HG02870 (cell line): ENCODE measurements around the gene GRWD1.

Experiments used
- ATAC-seq: cut with Tn5 transposase; IDR thresholded peaks from one replicate; pipeline ENCODE4 v1.9.1; 2021; ENCODE audit warnings: mild to moderate bottlenecking, moderate library complexity; ENCODE audit not compliant: unreplicated experiment

The GRWD1 gene

DNA sequence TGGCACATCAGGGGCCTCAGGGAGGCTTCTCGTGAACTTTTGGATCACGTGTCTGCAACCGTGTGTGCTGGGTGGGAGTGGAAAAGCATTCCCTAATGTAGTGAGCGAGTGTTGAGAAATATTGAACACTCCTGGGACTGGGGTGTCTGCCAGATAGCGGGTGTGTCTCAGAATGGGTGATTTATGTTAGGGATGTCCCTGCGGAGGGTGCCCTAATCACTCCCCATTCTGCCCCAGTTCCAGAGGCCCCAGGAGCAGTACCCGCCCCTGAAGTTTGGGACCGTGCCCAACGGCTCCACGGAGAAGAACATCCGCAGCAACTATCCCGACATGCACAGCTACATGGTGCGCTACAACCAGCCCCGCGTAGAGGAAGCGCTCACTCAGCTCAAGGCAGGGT, 24.2 kb upstream of the GRWD1 start:
- ATAC-seq: no peak

DNA sequence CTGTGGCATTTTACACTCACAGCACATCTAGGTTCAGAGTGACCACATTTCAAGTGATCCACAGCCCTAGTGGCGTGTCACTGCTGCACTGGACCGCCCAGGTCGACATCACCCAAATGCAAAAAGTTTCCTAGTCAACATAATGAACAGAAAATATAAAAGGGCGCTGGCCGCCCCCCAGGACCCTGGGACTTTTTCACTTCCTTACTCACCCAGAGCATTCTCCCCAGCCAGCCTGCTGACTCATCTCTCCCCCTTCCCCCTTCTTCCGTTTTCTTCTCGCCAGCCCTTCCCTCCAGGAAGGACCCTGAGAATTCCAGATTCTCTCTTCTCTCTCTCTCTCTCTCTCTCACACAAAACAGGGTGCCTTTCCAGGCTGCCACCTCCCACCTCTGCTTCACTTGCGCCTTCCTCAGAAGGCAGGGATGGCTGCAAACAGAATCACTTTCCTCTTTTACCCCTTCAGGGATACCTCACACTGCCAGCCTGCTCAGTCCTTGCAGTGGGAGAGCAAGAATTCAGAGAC, 21.0 kb upstream of the GRWD1 start:
- ATAC-seq: no peak

DNA sequence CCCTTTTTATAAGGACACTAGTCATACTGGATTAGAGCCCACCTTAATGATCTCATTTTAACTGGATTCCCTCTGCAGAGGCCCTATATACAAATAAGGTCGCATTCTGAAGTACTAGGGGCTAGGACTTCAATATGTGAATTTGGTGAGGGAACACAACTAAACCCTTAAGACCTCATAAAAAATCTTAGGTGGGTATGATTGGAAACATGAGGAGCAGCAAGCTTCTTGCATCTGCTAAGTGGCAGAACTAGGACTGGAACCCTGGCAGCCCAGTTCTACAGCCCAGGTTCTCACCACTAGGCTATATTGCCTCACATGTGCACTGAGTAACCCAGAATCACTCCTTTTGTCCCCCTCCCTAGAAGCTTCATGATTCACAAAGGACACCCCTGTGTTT, 17.1 kb upstream of the GRWD1 start:
- no peak for ATAC-seq

DNA sequence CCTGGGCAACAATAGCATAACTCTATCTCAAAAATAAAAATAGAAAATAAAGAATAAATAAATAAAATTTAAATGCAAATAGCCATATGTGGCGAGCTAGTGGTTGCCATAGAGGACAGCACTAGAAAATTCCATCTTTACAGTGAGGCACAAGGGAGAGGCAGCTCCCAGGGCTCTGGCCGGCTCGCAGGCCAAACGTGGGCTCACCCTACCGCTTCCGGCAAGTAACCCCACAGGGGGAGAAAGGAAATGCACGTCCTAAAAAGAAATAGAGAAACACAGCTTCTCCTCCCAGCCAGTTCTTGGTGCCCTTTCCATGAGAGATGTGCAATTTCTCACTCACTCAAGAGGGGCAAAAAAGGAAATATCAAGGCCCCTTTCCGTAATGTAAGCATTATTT, 12.4 kb upstream of the GRWD1 start:
- ATAC-seq: no peak

DNA sequence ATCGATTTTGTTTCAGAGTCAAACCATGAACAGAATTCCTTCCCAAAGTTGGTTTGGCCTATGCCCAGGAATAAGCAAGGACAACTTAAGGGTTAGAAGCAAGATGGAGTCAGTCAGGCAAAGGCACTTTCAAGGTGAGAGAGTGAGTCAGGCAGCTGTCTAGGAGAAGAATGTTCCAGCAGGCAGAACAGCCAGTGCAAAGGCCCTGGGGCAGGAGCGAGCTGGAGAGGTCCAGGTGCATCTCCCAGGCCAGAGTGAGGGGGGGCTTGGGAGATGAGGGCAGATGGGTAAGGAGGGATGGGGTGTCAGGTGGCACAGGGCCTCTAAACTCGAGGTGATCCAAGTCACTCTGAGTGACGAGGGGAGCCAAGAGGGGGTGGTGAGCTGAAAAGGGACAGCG, 9.2 kb upstream of the GRWD1 start:
- ATAC-seq: no peak

DNA sequence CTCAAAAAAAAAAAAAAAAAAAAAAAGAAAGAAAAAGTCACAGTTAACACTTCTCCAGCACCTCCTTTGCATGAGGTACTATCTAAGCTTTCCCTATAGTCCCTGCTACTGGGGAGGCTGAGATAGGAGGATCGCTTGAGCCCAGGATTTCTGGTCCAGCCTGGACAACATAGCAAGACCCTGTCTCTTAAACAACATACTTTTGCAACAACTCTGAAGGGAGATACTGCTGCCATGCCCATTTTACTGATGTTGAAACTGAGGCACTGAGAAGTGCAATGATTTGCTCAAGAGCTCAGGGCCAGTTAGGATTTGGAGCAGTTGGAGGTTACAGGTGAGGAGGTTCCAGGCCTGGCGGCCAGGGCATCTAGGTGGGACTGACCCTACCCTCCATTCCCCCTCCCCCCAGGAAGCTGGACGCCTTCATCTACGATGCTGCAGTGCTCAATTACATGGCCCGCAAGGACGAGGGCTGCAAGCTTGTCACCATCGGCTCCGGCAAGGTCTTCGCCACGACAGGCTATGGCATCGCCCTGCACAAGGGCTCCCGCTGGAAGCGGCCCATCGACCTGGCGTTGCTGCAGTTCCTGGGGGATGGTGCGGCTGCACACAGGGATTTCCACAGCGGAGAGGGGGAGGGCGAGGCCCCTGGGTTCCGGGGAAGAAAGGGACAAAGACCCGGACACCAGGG, 4.3 kb upstream of the GRWD1 start:
- no peak for ATAC-seq

DNA sequence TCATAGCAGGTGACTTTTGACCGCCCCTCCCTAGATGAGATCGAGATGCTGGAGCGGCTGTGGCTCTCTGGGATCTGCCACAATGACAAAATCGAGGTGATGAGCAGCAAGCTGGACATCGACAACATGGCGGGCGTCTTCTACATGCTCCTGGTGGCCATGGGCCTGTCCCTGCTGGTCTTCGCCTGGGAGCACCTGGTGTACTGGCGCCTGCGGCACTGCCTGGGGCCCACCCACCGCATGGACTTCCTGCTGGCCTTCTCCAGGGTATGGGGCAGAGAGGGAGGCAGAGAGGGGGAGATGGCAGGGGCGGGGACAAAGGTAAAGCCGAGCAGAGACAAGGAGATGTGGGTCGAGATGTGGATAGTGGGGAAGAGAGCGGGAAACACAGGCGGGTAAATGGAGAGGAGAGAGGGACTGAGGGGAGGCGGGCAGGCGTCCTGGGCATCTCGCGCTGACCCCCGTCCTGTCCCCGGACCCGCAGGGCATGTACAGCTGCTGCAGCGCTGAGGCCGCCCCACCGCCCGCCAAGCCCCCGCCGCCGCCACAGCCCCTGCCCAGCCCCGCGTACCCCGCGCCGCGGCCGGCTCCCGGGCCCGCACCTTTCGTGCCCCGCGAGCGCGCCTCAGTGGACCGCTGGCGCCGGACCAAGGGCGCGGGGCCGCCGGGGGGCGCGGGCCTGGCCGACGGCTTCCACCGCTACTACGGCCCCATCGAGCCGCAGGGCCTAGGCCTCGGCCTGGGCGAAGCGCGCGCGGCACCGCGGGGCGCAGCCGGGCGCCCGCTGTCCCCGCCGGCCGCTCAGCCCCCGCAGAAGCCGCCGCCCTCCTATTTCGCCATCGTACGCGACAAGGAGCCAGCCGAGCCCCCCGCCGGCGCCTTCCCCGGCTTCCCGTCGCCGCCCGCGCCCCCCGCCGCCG, 3.4 kb upstream of the GRWD1 start:
- no peak for ATAC-seq

DNA sequence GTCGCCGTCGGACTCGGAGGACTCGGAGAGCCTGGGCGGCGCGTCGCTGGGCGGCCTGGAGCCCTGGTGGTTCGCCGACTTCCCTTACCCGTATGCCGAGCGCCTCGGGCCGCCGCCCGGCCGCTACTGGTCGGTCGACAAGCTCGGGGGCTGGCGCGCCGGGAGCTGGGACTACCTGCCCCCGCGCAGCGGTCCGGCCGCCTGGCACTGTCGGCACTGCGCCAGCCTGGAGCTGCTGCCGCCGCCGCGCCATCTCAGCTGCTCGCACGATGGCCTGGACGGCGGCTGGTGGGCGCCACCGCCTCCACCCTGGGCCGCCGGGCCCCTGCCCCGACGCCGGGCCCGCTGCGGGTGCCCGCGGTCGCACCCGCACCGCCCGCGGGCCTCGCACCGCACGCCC, 2.5 kb upstream of the GRWD1 start:
- ATAC-seq: no peak

DNA sequence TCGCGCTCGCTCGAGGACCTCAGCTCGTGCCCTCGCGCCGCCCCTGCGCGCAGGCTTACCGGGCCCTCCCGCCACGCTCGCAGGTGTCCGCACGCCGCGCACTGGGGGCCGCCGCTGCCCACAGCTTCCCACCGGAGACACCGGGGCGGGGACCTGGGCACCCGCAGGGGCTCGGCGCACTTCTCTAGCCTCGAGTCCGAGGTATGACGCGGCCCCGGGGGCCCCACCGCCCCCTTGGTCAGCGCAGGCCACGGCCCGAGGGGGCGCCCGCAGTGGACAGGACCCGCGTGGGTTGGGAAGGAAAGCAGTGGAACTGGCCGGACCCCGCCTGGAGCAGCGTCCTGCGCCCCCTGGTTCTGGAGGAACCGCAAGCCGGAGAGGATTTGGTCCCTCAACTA, 2.1 kb upstream of the GRWD1 start:
- ATAC-seq: no peak

DNA sequence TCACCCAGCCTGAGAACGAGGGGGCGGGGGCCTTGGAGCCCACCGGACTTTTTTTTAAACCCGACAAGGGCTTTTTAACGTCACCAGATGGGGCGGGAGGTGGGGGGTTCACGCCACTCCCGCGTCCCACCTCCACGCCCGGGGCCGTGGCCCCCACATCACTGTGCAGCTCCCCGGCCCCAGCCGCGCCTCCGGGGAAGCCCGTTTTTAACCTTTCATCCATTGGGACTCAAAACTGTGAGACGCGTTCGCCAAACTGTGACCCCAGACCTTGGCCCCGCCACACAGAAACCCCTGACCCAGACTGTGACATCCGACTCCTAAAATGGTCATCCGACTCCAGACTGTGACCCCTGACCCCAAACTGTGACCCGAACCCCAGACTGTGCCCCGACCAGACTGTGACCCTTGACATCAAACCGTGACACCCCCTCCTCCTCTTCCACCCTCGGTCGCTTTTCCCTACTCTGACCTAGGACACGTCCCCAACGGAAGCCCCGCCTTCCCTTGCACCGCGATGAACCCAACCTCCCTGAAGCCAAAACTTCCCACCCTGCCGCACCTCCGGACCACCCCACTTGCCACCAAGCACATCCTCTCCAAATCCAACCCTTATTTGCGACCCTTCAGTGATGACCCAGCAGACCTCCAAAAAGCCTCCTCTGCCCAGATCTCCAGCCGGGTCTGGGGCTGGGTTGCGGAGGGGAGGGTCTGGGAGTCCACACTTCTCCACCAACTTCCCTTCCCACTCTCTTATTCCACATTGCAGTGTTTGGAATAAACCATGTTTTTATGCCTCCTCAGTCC, 1.5 kb upstream of the GRWD1 start:
- ATAC-seq: no peak

DNA sequence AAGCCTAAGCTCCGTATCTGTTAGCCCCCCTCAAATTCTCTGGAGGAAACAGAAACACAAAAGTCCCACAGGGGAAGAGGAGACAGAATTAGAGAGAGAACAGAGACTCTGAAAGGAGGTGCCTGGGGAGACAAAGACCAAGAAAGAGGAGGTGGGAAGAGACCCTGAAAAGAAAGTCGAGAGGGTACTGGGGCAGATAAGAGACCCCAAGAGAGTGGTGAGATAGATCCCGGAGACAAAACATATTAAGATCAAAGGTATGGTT, 915 bp upstream of the GRWD1 start:
- ATAC-seq: no peak

DNA sequence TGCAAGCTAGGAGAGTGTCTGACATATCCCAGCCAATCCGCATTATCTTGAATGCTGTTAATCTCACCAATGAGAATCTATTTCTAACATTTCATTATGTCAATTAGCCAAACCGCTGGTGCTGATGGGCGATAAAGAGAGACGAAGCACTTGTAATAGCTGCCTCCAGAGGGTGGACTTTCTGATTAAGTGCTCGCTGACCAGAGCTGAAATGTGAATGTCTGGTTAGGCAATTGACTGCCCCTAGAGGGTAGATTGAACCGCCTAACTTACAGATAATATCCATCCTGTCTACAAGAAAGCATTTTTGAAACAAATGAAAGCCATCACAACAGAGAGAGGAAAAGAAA, 552 bp upstream of the GRWD1 start:
- peak; percentile 7 for ATAC-seq

DNA sequence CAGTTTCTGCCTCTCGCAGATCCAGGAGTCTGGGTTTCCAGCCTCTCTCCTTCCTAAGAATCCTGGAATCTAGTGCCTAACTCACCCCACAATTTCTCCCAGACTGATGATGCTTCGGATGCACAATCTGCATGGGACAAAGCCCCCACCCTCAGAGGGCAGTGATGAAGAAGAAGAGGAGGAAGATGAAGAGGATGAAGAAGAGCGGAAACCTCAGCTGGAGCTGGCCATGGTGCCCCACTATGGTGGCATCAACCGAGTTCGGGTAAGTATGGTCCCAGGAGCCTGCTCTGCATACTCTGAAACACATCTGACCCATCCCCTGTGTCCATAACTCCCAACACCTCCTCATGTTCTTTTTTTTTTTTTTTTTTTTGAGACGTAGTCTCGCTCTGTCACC, 796 bp downstream of the GRWD1 start:
- ATAC-seq: no peak

DNA sequence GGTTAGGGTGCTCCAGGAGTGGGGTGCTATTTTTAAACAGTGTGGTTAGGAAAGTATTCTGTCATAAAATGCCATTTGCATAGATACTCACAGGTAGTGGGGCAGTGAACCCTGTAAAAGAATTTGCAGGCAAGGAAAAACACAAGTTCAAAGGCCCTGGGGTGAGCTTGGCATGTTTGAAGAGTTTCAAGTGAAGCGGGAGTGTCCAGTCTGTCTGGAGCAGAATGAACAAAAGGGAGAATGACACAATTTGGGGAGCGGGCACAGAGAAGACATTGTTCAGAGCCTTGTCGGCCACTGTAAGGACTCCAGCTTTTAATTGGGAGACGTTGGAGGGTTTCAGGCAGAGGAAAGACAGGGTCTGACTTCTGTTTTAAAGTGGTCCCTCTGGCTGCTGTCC, 2.8 kb downstream of the GRWD1 start:
- no peak for ATAC-seq

DNA sequence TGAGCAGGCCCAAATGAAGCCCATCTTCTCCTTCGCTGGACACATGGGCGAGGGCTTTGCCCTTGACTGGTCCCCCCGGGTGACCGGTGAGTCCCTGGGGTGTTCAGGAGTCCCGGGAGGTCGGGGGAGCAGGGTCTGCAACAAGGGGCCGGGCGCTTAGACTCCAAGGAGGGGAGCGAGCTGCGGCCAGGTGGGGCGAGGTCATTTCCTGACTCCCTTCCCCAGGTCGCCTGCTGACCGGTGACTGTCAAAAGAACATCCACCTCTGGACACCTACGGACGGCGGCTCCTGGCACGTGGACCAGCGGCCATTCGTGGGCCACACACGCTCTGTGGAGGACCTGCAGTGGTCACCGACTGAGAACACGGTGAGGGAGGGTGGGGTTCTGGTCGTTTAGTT, 4.7 kb downstream of the GRWD1 start:
- no peak for ATAC-seq

DNA sequence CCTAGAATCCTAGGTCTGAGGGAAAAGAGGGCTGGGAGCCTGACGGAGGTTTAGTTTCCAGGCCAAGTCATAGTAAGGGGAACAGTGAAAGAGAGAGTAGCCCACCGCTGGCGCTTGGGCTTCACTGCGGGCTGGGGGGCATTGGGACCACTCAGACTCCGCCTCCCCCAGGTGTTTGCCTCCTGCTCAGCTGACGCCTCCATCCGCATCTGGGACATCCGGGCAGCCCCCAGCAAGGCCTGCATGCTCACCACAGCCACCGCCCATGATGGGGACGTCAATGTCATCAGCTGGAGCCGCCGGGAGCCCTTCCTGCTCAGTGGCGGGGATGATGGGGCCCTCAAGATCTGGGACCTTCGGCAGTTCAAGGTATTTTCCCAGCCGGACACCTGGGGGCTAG, 5.1 kb downstream of the GRWD1 start:
- no peak for ATAC-seq

DNA sequence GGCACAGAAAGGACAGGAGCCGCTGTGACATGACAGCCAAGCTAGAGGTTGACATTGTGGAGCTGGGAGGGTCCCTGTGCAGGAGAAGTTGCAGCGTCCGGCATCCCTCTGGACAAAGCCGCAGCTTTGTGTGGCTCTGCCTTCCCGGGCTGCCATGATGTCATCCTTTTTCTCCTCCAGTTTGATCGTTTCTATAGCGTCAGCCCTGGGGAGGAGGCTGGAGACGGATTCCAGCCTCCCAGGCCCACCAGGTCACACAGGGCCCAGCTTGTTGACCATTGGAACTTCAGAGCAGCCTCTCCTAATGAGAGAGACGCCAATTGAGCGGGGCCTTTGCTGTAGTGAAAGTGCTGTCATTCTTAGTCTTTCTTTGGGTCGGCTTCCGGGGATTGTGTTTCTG, 5.8 kb downstream of the GRWD1 start:
- no peak for ATAC-seq

DNA sequence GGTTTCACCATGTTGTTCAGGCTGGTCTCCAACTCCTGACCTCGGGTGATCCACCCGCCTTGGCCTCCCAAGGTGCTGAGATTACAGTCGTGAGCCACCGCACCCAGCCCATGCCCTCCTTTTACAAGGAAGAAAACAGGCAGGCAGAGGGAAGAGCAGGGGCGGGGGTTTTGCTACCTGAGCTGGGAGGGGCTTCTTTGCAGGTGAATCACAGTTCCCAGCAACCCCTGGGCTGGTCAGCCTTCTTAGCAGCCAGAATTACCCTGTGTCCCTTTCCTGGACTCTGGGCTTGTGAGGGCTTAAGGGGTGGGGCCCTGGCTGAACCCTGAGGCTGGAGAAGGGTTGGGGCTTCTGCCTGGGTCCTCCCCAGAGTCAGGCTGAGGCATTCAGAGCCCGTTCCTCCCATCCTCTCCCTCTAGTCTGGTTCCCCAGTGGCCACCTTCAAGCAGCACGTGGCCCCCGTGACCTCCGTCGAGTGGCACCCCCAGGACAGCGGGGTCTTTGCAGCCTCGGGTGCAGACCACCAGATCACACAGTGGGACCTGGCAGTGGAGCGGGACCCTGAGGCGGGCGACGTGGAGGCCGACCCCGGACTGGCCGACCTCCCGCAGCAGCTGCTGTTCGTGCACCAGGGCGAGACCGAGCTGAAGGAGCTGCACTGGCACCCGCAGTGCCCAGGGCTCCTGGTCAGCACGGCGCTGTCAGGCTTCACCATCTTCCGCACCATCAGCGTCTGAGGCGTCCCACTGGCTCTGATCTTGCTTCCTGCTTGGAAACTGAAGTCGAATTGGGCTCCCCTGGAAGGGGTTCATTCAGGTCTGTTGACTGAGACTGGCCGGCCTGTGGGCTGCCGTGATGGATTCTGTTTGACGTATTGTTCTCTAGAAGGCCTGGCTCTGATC, 6.8 kb downstream of the GRWD1 start:
- no peak for ATAC-seq

DNA sequence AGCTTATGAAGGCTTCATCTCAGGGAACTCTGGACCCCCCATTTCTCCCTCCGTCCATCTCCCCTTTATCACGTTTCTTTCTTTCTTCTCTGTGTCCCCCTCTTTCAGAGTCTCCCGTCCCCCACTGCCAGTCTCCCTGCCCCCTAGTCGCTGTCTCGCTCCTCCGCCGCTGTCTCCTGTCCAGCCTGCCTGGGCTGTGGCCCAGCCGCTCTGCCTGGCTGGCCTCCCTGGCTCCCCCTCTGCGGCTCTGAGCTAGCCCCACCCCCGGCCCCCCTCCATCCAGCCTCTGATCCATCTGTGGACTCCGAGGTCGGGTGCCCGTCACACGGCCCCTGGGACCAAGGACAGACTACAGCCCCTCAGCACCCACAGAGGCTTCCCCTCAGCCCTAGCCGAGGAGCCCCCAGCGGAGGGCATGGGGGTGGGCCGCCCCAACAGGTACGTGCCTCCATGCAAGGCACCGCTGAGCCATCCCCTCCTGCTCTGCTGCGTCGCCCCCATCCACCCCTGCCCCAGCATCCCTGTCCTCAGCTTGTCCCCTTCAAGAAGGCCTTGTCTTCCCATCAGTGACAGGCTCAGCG, 8.5 kb downstream of the GRWD1 start:
- ATAC-seq: no peak

DNA sequence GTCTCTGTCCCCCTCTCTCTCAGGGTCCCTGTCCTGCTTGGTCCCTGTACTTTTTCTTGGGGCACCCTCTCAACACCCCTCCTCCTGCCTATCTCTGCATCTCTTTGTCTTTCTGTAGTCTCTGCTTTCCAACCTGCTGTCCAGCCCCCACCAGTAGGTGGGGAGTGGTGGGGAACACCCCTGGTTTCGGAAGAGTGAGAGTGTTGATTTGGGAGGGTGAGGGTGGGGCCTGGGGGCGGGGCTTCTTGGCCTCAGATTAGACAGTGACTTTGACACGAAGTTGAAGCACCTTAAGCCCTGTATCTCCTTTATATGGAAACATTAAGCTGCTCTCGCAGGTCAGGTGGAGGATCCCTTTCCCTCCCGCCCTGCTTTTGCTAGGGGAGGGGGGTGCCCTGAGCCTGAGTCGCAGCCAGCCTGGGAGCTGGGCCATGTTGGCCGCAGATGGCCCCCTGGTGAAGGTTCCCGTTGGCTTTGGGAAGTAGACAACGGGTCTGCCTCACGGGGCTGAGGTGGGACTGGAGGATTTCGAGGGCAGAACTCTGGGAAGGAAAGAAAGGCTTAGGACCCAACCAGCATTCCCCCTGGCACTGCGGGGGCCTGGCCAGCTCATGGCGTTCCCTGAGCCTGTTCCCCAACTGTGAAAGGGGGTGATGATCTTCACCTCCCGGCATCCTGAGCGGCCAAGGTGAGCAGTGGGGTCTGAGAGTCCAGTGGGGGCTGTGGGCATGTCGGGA, 9.6 kb downstream of the GRWD1 start, which contains the start of gene KCNJ14:
TSS of gene KCNJ14 (plus strand) at position 404 of the 737 bp plus-strand sequence. CDS start 6,151 bp downstream, outside the sequence.
- no peak for ATAC-seq
